ENCODE results near the gene TNN.

Gene TNN

DNA sequence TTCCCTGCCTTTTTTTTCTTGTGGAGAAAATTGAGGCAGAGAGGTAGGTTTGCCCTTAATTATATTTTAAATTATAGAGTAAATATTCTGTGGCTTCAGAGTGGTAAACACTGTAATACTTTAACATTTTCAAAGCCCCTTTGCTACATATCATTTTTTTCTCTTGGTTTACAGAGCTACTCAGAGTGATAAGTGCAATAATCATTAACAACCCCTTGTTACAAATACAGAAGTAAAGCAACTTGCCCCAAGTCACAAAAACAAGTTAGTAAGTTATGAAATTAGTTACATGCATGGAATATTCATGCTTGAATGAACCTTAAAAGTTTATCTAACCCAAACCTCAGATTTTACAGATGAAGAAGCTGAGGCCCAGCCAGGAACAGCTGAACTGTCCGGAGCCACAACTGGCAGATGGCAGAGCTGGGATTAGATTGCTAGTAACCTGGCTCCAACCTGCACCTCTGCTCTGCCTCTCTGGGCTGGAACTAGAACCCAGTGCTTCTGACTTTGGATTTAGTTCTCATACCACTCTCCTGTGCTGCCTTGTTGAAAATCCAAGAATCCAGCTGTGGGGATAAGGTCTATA, 48.7 kb downstream of the TNN start:
- DNase-seq (ENCODE audit: low read depth in 2 of 2), result no peak

DNA sequence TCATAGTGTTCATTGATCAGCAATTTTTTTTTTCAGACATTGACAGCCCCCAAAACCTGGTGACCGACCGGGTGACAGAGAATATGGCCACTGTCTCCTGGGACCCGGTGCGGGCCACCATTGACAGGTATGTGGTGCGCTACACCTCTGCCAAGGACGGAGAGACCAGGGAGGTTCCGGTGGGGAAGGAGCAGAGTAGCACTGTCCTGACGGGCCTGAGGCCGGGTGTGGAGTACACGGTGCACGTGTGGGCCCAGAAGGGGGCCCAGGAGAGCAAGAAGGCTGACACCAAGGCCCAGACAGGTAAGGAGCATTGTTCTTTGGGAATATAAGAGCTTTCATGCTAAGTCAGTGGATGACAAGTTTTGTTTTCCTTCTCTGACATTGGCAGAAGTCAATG, 49.3 kb downstream of the TNN start:
- no peak for DNase-seq (ENCODE audit: low read depth in 2 of 2)

DNA sequence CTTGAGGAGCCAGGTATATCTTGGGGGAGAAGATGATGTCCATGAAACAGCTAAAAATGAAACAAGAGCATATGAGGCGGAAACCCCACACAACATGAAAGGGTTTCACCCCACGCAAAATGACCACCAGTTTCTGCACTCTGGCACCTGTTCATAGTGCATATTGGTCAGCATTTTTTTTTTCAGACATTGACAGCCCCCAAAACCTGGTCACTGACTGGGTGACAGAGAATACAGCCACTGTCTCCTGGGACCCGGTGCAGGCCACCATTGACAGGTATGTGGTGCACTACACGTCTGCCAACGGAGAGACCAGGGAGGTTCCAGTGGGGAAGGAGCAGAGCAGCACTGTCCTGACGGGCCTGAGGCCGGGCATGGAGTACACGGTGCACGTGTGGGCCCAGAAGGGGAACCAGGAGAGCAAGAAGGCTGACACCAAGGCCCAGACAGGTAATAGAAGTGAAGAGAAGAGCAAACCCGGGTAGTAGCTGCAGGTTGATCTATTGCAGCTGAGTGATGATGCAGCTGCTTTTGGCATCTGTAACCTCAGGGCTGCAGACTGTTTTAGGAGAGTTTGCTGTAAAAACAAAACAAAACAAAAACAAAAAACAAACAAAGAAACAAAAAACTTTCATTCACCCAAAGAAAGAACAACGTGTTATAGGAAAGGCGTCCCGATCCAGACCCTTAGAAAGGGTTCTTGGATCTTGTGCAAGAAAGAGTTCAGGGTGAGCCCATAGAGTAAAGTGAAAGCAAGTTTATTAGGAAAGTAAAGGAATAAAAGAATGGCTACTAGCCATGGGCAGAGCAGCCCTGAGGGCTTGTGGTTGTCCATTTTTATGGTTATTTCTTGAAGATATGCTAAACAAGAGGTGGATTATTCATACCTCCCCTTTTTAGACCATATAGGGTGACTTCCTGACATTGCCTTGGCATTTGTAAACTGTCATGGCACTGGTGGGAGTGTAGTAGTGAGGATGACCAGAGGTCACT, 51.0 kb downstream of the TNN start:
- DNase-seq (ENCODE audit: low read depth in 2 of 2), result no peak

DNA sequence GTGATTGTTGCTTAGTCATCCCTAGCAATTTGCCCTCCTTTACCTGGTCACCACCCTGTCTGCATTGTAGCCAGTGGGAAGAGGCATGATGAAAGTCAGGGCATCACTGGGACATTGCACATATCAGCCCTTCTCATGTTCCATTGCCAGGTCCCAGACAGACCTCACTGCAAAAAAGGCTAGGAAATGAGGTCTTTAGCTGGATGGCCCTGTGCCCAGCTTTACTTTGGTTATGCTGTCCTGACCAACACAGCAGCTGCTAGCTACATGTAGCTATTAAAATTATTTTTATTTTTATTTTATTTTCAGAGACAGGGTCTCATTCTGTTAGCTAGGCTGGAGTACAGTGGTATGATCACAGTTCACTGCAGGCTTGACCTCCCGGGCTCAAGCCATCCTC, 52.9 kb downstream of the TNN start:
- DNase-seq (ENCODE audit: low read depth in 2 of 2), result no peak

DNA sequence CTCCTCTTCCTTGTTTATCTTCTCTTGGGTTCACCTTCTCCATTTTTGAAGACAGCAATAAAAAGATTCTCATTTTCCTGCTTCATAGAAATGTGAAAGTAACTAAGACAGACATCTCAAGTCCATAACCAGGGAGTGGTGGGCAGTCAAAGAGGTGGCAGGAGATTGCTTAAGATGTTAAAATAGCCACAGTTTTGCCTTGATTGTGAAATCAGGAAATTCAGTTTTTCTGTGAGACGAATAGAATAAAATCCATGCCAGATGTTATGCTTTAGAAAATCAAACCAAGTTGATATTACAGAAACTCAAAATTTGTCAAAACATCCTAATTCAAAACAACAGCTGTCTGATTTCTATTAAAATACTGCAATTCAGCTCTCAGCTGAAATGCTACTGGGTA, 57.2 kb downstream of the TNN start:
- DNase-seq (ENCODE audit: low read depth in 2 of 2), result no peak

DNA sequence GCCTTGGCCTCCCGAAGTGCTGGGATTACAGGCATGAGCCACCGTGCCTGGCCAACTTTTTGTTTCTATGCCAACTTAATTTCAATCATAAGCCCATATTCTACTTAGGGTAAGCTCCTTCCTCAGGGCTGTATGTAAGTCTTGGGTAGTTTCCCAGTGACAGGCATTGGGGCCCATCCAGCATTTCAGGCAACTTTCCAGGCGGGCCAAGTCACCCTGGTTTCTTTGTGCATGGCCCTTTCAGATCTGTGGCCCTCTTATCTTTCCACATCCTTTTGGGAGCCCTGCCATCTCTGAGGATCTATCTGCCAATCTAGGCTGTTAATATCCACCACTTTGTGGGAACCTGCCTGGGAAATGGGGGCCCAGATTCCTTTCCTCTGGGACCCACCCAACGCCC, 58.7 kb downstream of the TNN start:
- DNase-seq (ENCODE audit: low read depth in 2 of 2), result no peak

DNA sequence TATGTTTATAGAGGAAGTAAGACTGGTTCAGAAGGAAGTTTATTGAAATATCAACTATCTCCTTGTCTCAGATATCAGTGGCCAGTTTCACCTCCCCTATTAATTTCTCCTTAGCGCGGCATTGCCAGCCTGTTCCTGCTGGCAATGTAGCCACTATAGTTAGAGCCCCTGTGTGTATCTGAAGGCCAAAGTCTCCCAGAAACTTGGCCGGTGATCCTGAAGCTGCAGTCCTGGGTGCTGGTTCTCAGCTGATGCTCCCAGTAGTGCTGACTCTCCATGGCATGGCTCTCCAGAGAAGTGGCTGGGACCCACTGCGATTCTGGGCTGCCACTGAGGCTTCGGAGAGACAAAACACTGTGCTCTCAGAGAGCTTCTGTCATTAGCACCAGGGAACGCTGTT, 59.9 kb downstream of the TNN start:
- DNase-seq (ENCODE audit: low read depth in 2 of 2), result no peak

DNA sequence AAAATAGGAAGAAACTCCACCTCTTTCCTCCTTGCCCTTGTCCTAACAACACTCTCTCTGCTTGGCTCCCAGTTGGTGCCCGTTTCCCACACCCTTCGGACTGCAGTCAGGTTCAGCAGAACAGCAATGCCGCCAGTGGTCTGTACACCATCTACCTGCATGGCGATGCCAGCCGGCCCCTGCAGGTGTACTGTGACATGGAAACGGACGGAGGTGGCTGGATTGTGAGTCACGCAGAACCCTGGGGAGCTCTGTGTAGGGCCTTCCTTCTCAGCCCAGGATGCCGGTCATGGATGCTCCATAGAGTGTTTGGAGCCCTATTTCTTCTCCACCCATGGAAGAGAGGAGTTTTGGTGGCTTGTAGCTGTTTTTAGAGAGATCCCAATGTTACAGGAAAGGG, 60.9 kb downstream of the TNN start:
- no peak for DNase-seq (ENCODE audit: low read depth in 2 of 2)

DNA sequence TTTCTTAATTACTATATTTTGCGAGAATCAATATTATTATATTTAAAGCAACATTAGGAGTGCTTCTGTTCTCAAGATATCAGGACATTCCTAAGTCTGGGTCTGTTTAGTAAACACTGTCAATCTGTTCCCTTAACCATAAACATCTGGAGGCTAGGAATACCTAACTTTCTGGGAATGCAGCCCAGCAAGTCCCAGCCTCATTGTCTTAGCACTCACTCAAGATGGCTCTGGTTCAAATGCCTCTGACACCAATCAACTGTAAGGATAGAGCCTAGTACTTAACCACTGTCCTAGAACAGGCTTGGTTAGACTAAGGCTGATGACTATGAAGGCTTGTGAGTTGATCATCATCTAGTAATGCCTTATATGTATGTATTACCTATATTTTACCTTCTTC, 61.5 kb downstream of the TNN start:
- DNase-seq (ENCODE audit: low read depth in 2 of 2), result no peak

DNA sequence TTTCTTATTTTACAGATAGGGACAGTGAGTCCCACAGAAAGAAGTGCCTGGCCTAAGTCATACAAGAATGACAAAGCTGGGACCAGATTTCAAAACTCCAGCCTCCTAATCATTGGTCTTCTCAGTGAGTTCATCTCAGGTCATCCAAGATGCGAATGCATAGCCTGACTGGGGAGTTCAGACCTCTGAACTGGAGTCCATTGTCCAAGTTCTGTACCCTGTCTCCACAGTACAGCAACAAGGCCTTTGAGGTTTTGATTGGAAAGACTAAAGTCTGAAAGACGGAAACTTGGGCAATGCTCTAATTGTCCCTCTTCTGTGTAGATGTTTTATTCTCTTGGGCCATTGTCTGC, 62.0 kb downstream of the TNN start:
- no peak for DNase-seq (ENCODE audit: low read depth in 2 of 2)

DNA sequence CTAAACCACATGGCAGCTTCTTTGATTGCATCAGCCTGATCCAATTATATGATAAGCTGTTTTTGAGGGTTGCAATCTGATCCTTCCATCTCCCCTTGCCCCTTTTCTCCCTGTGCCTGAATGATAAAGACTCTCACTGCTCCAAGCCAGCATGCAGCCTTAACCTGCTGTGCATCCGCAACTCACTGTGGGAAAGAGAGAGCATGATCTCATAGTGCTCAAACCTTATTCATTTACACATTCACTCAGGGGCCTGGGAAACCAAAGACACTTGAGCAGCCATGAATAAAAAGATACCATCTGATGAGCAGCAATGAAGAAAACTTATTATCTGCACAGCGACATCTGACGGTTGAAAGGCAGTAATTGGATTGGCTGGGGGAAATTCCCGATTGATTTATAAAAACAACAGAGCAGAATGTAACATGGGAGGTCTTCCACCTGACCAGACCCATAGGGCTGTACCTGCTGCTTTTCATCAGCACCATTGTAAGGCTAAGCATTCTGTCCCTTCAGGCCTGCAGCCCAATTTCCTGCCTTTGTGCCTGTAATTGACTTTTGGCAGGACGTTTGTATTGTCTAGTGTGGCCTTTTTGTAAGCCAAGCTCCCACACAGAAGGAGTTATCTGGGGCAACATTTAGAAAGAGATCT, 62.5 kb downstream of the TNN start:
- DNase-seq (ENCODE audit: low read depth in 2 of 2), result no peak

DNA sequence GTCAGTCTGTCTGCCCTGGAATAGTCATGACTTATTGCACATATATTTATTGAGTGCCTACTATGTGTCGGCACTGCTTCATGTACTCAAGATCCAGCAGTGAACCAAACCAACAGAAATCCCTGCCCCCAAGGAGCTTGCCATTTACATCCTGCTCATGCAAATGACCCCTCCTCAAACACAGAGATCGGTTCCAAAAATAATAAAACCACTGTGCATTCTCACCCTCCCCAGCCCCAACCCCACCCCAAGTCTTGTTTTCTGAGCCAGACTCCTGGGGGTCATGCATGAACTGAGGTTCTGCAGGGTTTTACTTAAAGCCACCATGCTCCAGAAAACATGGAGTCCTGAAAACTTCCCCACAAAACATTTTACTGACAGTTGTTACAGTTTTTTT, 63.0 kb downstream of the TNN start:
- no peak for DNase-seq (ENCODE audit: low read depth in 2 of 2)

DNA sequence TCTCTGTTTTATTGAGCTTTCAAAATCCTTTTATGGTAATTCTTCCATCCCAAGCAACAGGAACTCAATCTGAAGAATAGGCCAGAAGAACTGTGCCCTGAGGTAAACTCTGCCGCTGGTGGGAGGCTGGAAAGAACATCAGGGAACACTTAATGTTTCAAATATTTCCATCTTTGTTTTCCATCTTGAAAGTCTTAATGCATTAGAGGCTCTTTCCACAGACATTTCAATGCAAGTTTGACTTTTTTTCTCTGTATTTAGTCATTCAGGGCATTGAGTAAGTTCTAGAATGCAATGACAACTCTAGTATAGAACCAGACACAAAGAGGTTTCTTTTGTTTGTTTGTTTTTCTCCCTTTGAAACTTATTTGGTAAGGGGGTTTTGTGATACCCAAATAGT, 63.5 kb downstream of the TNN start:
- no peak for DNase-seq (ENCODE audit: low read depth in 2 of 2)

DNA sequence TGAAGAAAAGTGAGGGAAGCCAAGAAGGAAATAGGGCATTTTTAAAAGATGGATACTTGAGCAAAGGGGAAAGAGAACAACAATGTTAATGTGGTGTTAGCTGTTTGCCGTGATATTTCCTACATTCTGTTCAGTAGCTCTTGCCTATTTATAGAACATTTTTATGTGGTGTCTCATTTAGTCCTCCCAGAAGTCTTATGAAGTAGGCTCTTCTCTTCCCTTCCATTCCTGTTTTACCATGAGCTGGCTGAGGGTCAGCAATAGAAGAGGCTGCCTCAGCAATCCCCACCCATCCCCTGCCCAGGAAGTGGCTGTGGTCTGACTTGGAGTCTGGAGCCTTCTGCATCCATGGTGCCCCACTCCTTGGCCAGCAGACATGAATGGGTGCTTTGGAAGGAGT, 64.8 kb downstream of the TNN start:
- DNase-seq (ENCODE audit: low read depth in 2 of 2), result no peak

DNA sequence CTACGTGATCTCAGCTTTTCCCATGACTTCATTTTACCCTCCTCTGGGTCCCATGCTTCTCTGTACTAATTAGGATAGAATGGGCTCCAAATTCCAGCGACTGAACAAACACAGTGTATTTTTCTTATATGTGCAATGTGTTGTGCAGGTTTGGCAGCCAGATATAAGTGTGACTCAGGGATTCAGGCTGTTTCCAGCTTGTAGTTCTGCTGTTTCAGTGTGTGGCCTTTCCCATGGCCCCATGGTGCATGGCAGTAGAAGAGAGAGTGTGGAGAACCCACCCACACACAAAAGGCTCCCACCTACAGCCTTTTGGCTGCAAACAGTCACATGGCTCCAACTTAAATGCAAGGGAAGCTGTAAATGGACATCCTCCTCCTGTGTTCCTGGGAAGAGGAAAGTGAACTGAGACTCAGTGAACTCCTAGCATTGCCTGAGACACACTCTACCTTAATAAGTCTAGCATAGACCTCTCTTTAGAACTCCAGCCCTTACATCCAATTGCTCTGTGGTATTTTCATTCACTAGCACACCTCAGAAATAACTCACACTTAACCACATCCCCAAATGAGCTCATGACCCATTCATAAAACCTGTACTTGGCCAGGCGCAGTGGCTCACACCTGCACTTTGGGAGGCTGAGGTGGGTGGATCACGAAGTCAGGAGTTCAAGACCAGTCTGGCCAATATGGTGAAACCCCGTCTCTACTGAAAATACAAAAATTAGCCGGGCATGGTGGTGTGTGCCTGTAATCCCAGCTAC, 66.2 kb downstream of the TNN start:
- DNase-seq (ENCODE audit: low read depth in 2 of 2), result no peak

DNA sequence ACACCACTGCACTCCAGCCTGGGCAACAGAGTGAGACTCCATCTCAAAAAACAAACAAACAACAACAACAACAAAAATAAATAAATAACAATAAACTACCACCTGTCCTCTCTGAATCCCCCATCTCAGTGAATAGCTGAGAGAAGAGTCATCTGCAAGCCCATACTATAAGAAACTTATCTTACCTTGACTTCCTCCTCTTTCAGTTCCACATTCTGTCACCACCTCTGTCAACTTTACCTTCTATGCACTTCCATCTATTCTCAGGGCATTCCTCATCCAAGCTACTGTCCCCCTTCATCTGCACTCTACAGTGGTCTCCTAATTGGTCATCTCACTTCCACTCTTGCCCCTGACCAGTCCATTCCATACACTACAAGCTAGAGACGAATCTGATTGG, 66.9 kb downstream of the TNN start:
- no peak for DNase-seq (ENCODE audit: low read depth in 2 of 2)

DNA sequence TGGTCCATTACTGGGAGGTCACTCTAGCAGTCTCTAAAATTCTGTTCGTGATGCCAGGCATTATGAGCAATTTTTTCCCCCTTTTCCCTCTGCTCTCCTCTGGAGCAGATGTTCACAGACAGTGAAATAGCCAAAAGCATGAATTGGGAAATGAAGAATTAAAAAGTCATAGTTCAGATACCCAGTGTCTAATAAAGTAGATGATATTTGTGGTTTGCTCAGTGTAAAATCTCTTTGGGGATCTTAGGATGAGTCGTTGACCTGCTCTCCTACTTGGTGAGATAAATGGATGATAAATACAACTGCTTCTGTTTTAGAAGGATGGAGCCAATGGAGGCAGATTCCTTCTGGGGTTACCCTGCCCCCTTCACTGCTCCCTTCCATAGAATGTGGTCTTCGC, 68.6 kb downstream of the TNN start:
- DNase-seq (ENCODE audit: low read depth in 2 of 2), result no peak

DNA sequence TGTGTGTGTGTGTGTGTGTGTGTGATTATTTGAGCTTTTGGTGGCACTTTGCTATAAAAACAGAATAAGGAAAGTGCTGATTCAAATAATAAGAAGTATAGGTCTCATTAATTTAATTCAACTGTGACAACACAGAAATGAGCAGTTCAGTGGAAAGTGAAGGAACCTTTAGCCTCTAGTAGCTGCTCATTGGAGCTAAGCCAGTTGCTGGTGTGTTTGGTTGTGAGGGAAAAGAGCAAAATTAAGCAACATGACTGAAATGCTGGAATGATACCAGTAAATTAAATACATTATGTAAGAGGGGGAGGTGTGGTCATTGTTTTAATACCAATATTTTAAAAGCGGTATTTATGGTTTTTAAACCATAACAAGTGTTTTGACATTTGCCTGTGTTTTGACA, 69.7 kb downstream of the TNN start:
- no peak for DNase-seq (ENCODE audit: low read depth in 2 of 2)

DNA sequence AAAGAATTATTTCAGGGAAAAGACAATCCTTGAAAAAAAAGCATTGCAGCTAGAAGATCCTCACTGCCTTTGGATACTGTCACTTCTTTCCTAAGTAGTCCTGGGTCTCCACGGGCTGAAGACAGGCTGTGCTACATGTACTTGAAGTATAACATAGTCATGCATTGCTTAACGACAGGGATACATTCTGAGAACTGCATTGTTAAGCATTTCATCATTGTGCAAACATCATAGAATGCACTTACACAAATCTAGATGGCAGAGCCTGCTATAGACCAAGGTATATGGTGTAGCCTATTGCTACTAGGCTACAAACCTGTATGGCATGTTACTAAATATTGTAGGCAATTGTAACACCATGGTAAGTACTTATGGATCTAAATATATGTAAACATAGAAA, 70.9 kb downstream of the TNN start:
- DNase-seq (ENCODE audit: low read depth in 2 of 2), result no peak

DNA sequence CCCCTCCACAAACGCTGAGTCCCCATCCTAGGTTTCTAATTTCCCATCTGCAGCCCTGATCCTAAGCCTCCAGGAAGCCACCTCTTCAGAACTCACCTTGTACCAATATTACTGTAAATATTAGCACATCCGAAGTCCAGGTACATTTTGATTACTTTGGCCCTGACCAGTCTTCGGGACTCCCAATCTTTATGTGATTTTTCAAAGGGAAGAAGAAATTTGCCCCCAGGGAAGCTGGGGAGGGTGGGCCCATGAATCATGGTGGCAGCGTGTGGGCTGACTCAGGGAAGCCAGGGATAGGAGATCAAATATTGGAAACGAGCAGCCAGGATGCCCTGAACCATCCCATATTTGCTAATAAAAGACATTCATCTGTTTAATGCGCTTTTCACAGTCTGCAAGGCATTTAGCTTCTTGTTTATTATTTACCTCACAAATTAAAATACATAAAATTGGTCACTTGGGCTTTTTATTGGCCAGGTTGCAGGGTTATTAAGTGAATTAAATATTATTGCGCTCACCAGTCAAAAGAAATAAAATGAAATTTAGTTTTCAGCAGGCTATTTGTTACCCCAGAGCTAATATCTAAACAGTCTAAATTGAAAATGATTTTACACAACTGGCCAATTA, 78.4 kb downstream of the TNN start:
- DNase-seq (ENCODE audit: low read depth in 2 of 2), result no peak

DNA sequence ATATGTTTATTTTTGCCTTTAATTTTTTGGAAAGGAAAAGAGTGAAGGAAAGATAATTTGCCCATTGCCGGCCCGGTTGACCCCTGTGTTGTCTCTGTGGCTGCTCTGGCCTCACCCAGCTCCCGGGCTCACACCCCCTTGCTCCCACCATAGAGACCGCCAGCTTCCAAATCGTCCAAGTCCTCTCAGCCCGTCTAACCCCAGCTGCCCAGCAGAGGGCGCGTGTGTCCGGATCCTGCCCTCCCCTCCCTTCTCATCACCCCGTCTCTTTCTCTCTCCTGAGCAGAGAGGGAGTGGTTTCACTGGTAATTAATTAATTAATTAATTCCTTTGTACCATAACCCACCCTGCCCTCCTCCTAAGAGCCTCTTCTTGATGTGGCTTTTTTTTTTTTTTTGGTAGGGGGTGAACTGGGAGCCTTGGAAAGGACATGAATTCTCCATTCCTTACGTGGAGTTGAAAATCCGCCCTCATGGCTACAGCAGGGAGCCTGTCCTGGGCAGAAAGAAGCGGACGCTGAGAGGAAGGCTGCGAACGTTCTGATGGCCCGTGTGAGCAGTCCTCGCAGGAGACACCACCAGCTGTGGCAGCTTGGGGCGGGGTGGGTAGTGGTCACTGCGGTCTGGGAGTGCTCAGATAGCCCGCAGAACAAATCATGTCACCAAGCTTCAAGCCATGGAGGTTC, 79.0 kb downstream of the TNN start:
- peak; percentile 31 to 32 for DNase-seq (ENCODE audit: low read depth in 2 of 2)

Measured in stimulated activated CD8-positive, alpha-beta memory T cell treated with anti-CD3 and anti-CD28 coated beads, Interleukin-15, amount 100 ng/mL, for 4 hours (primary cell).